DND-41 (cell line): ENCODE results near the gene CATSPERZ.

Experiments
- EZH2 ChIP-seq: IDR thresholded peaks from 3 replicates; pipeline ENCODE4 v1.6.1; 2012; ENCODE audit warnings: borderline replicate concordance, low read depth, mild to moderate bottlenecking, moderate library complexity, low read length, inconsistent platforms; ENCODE audit not compliant: severe bottlenecking
- TF ChIP-seq, protein P1 (sequence below): IDR thresholded peaks from 2 replicates; pipeline ENCODE4 v1.5.1; 2012; ENCODE audit warnings: borderline replicate concordance, low read length, moderate library complexity, mild to moderate bottlenecking; ENCODE audit not compliant: poor library complexity, severe bottlenecking; ENCODE audit errors: extremely low read depth

- TF ChIP-seq, protein P1, sequence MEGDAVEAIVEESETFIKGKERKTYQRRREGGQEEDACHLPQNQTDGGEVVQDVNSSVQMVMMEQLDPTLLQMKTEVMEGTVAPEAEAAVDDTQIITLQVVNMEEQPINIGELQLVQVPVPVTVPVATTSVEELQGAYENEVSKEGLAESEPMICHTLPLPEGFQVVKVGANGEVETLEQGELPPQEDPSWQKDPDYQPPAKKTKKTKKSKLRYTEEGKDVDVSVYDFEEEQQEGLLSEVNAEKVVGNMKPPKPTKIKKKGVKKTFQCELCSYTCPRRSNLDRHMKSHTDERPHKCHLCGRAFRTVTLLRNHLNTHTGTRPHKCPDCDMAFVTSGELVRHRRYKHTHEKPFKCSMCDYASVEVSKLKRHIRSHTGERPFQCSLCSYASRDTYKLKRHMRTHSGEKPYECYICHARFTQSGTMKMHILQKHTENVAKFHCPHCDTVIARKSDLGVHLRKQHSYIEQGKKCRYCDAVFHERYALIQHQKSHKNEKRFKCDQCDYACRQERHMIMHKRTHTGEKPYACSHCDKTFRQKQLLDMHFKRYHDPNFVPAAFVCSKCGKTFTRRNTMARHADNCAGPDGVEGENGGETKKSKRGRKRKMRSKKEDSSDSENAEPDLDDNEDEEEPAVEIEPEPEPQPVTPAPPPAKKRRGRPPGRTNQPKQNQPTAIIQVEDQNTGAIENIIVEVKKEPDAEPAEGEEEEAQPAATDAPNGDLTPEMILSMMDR = no peak
- TF ChIP-seq EZH2 = no peak
Measured at GRCh38 chr11:64341851-64342791, 42.0 kb downstream of the CATSPERZ start.
